Stimulated activated CD4-positive, alpha-beta T cell treated with anti-CD3 and anti-CD28 coated beads, Interleukin-15, amount 100 ng/mL, for 24 hours (primary cell): Measurements from ENCODE around the gene OTOP1.
"Not testable (repeated sequence)": the region's sequence is repeated elsewhere in the genome, so short reads cannot be mapped to it uniquely, and the experiment has no call there.

Source experiments
- DNase-seq: peaks from one replicate; pipeline ENCODE4 v3.0.0-alpha.2; 2020

The OTOP1 gene

GRCh38 chr4:4226606-4227438, at the start of gene OTOP1:
Gene OTOP1 (minus strand): TSS chr4:4226929. CDS start chr4:4226864, 65 bp downstream.
- no peak for DNase-seq

GRCh38 chr4:4274226-4274625, 47.5 kb upstream of the OTOP1 start:
- DNase-seq: no peak

- no peak for DNase-seq
Observed at GRCh38 chr4:4271912-4272311, 45.2 kb upstream of the OTOP1 start.

GRCh38 chr4:4270529-4270928, 43.8 kb upstream of the OTOP1 start:
- no peak for DNase-seq

- DNase-seq: no peak
Observed at GRCh38 chr4:4269856-4270255, 43.1 kb upstream of the OTOP1 start.

GRCh38 chr4:4269331-4269731, 42.6 kb upstream of the OTOP1 start:
- no peak for DNase-seq

GRCh38 chr4:4268776-4269175, 42.0 kb upstream of the OTOP1 start:
- no peak for DNase-seq

- DNase-seq: no peak
Observed at GRCh38 chr4:4267981-4268380, 41.3 kb upstream of the OTOP1 start.

- no peak for DNase-seq
Observed at GRCh38 chr4:4260185-4260751, 33.5 kb upstream of the OTOP1 start.

- DNase-seq: no peak
Observed at GRCh38 chr4:4259484-4260100, 32.9 kb upstream of the OTOP1 start.

- DNase-seq: not testable (repeated sequence)
Observed at GRCh38 chr4:4257705-4258104, 31.0 kb upstream of the OTOP1 start.

GRCh38 chr4:4256799-4257198, 30.1 kb upstream of the OTOP1 start:
- no peak for DNase-seq

- DNase-seq: no peak
Observed at GRCh38 chr4:4254666-4255065, 27.9 kb upstream of the OTOP1 start.

- no peak for DNase-seq
Observed at GRCh38 chr4:4254199-4254598, 27.5 kb upstream of the OTOP1 start.

- DNase-seq: no peak
Observed at GRCh38 chr4:4249866-4250265, 23.1 kb upstream of the OTOP1 start.

- DNase-seq: not testable (repeated sequence)
Observed at GRCh38 chr4:4249342-4249741, 22.6 kb upstream of the OTOP1 start.

- DNase-seq: no peak
Observed at GRCh38 chr4:4248885-4249203, 22.1 kb upstream of the OTOP1 start.

GRCh38 chr4:4248029-4248884, 21.5 kb upstream of the OTOP1 start, which contains the start of gene TMEM128:
Gene TMEM128 (minus strand): TSS chr4:4248223. CDS start chr4:4248202, 21 bp downstream.
- peak; percentile 94 for DNase-seq

- no peak for DNase-seq
Observed at GRCh38 chr4:4247696-4248028, 20.9 kb upstream of the OTOP1 start.

- DNase-seq: no peak
Observed at GRCh38 chr4:4245172-4245571, 18.4 kb upstream of the OTOP1 start.

GRCh38 chr4:4239551-4239950, 12.8 kb upstream of the OTOP1 start:
- not testable (repeated sequence) for DNase-seq

- DNase-seq: no peak
Observed at GRCh38 chr4:4233610-4234009, 6.9 kb upstream of the OTOP1 start.

GRCh38 chr4:4228356-4228668, 1.6 kb upstream of the OTOP1 start:
- DNase-seq: no peak
